AG04449 (cell line): ENCODE results near the gene GHRHR.

Source experiments
- CTCF ChIA-PET: fragments of 350-600 bp; formaldehyde crosslinking; extraction: SDS; loops from one replicate; lab custom pipeline; 2021; ENCODE audit warnings: antibody characterized with exemption; lab: Yijun Ruan, JAX
- POLR2A ChIA-PET: fragments of 400-600, 350-600 bp; formaldehyde crosslinking; extraction: SDS; loops from one replicate; lab custom pipeline; 2020; ENCODE audit warnings: antibody characterized with exemption, inconsistent platforms; lab: Yijun Ruan, JAX
- DNase-seq: peaks from one replicate; pipeline ENCODE4 v3.0.0-alpha.2; 2010; ENCODE audit warnings: low read depth, low spot score
- H3K4me3 ChIP-seq: 2 replicates; pipeline ENCODE4 v1.5.1; 2011; ENCODE audit warnings: low read depth, mild to moderate bottlenecking, control low read depth, low read length
- CTCF ChIP-seq: IDR thresholded peaks from one replicate; pipeline ENCODE4 v1.5.1; 2011; ENCODE audit warnings: mild to moderate bottlenecking, moderate library complexity, low read length, control low read depth, inconsistent platforms; ENCODE audit not compliant: insufficient read depth; ENCODE audit errors: missing control alignments

Gene GHRHR

GRCh38 chr7:30989824-30990672 lies 26.3 kb downstream of the GHRHR start:
- POLR2A ChIA-PET: no interaction called here
- no peak overlapping the region for H3K4me3 ChIP-seq
- TF ChIP-seq CTCF: no peak
- no peak for DNase-seq
- CTCF ChIA-PET: interaction anchor here (0.9 to 1.6 kb wide), 4 partner anchors 8 to 132 kb away, joined by 3 to 6 read pairs (median 6); no protein-coding TSS in a partner anchor

- no peak for DNase-seq
- H3K4me3 ChIP-seq: no peak overlapping the region
- POLR2A ChIA-PET: no interaction called here
- no peak for TF ChIP-seq CTCF
- CTCF ChIA-PET: interaction anchor here (0.9 to 1.6 kb wide), 4 partner anchors 9 to 132 kb away, joined by 3 to 6 read pairs (median 4); no protein-coding TSS in a partner anchor
Observed at GRCh38 chr7:30990673-30991170, 27.0 kb downstream of the GHRHR start.

GRCh38 chr7:30992414-30992813 lies 28.7 kb downstream of the GHRHR start:
- DNase-seq: no peak
- ChIA-PET POLR2A (no interaction called here), CTCF (interaction anchor here (2.1 to 2.7 kb wide), 2 partner anchors 9 to 53 kb away, joined by 6 to 12 read pairs; no protein-coding TSS in a partner anchor)
- H3K4me3 ChIP-seq: no peak overlapping the region
- TF ChIP-seq CTCF: no peak

- POLR2A ChIA-PET: no interaction called here
Observed at GRCh38 chr7:30994206-30995100, 30.7 kb downstream of the GHRHR start.

GRCh38 chr7:30995536-30995935 lies 31.8 kb downstream of the GHRHR start:
- TF ChIP-seq CTCF: no peak
- H3K4me3 ChIP-seq: no peak overlapping the region
- ChIA-PET CTCF (interaction anchor here (3.3 kb wide), 1 partner anchor 12 kb away, joined by 14 read pairs; no protein-coding TSS in a partner anchor), POLR2A (no interaction called here)
- DNase-seq: no peak

More at GRCh38 chr7:30994206-30995100, 30.7 kb downstream of the GHRHR start:
- H3K4me3 ChIP-seq: no peak overlapping the region
- no peak for TF ChIP-seq CTCF
- CTCF ChIA-PET: interaction anchor here (0.7 to 2.7 kb wide), 6 partner anchors 9 to 133 kb away, joined by 3 to 7 read pairs (median 4); no protein-coding TSS in a partner anchor
- DNase-seq: no peak
